Measurements from ENCODE around the gene SEC11C. TPM values are rescaled to one million over a fixed set of nuclear protein-coding genes. Genes with fewer than 3 reads are reported as not detected.

The SEC11C gene
- total RNA-seq, 1 donor, result 24.6 TPM

DNA sequence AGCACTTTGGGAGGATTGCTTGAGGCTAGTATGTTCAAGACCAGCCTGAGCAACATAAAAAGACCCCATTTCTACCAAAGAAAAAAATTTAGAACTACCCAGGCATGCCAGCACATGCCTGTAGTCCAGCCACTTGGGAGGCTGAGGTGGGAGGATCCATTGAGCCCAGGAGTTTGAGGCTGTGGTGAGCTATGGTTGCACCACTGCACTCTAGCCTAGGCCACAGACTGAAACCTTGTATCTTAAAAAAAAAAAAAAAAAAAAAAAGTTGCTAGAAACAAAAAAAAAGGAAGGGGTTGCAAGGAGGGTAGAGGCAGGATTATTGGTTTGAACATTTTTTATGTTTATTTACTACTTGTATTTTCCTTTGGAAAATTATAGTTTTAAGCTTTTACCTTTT, 4.8 kb downstream of the SEC11C start:
- no peak for DNase-seq (ENCODE audit: low read depth)
- no peak for TF ChIP-seq CTCF (IDR thresholded peaks at IDR 0.05; ENCODE audit: insufficient read depth, low read depth, low read length)
- H3K4me3 ChIP-seq (ENCODE audit: low read depth, low read length), result no peak overlapping the region

GRCh38 chr18:59145055-59145454, 5.4 kb downstream of the SEC11C start:
- no peak overlapping the region for H3K4me3 ChIP-seq (ENCODE audit: low read depth, low read length)
- no peak for DNase-seq (ENCODE audit: low read depth)
- no peak for TF ChIP-seq CTCF (IDR thresholded peaks at IDR 0.05; ENCODE audit: insufficient read depth, low read depth, low read length)

DNA sequence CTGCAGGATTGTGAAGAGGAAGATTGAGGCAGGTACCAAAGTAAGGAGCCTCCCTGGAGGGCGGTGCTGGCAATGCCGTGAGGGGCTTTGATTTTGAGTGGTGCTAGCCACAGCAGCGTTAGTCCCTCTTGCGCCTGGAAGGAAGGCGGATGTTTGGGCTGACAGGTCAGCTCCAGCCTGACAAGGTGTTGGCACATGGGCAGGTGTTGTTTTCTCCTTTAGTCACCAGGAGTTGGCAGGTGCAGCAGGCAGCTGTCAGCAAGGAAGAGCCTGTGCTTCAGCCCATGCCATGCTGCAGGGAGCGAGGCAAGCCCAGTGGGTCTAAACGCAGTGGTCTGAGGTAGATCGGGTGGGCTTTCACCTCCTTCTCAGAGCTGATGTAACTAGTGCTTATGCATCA, 8.5 kb downstream of the SEC11C start:
- TF ChIP-seq CTCF (IDR thresholded peaks at IDR 0.05; ENCODE audit: insufficient read depth, low read depth, low read length), result no peak
- no peak overlapping the region for H3K4me3 ChIP-seq (ENCODE audit: low read depth, low read length)
- DNase-seq (ENCODE audit: low read depth), result no peak

- no peak for DNase-seq (ENCODE audit: low read depth)
- no peak for TF ChIP-seq CTCF (IDR thresholded peaks at IDR 0.05; ENCODE audit: insufficient read depth, low read depth, low read length)
- H3K4me3 ChIP-seq (ENCODE audit: low read depth, low read length), result no peak overlapping the region
Measured at GRCh38 chr18:59149007-59149406, 9.3 kb downstream of the SEC11C start.

DNA sequence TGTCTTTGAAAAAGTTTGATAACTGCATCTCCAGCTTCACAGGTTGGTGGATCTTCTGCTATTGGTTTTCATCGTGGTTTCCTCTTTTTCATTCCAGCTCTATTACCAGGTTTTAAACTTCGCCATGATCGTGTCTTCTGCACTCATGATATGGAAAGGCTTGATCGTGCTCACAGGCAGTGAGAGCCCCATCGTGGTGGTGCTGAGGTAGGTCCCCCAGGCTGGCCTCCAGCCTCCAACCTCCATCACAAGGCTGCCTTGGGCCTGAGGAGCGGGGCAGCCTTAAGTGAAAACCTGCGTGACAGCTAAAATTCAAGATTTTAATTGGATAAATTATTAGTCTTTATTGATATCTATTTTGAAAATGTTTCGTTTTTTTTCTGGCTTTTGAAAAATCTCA, 9.7 kb downstream of the SEC11C start:
- DNase-seq (ENCODE audit: low read depth), result no peak
- no peak for TF ChIP-seq CTCF (IDR thresholded peaks at IDR 0.05; ENCODE audit: insufficient read depth, low read depth, low read length)
- no peak overlapping the region for H3K4me3 ChIP-seq (ENCODE audit: low read depth, low read length)

- no peak for DNase-seq (ENCODE audit: low read depth)
- no peak for TF ChIP-seq CTCF (IDR thresholded peaks at IDR 0.05; ENCODE audit: insufficient read depth, low read depth, low read length)
- no peak overlapping the region for H3K4me3 ChIP-seq (ENCODE audit: low read depth, low read length)
Measured at GRCh38 chr18:59150236-59150635, 10.6 kb downstream of the SEC11C start.

DNA sequence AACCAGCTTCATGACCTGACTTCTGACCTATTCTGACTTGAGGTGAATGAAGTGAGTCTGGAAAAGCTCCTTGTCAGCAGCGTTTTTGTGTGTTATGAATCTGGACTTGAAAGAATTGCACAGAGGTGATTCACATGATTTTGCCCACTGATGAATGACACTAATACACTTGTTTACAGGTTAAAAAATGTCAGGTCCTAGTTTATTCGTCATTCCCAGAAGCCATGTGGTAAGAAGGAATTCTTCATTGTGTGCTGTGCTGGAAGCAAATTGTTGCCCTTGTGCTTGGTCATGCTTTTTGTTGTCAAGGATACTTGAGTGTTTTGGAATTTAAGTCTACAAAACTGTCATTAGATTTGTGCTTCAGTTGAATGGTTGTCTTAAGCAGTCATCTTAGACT, 15.5 kb downstream of the SEC11C start:
- TF ChIP-seq CTCF (IDR thresholded peaks at IDR 0.05; ENCODE audit: insufficient read depth, low read depth, low read length), result no peak
- DNase-seq (ENCODE audit: low read depth), result peak; percentile 94
- no peak overlapping the region for H3K4me3 ChIP-seq (ENCODE audit: low read depth, low read length)

Data from fibroblast of villous mesenchyme (primary cell).